NT2/D1 (cell line): ENCODE results near the gene TRAK1.

Experiments
- DNase-seq: peaks from one replicate; pipeline ENCODE4 v3.0.0-alpha.2; 2011; ENCODE audit warnings: low read depth, low spot score
- H3K27me3 ChIP-seq: 2 replicates; pipeline ENCODE4 v1.6.0; 2011; ENCODE audit warnings: mild to moderate bottlenecking; ENCODE audit not compliant: insufficient read length, insufficient read depth
- H3K36me3 ChIP-seq: 2 replicates; pipeline ENCODE4 v1.6.1; 2011; ENCODE audit warnings: mild to moderate bottlenecking, low read length, mixed read lengths; ENCODE audit not compliant: insufficient read depth, insufficient read length
- H3K4me1 ChIP-seq: 2 replicates; pipeline ENCODE4 v1.5.1; 2011; ENCODE audit not compliant: insufficient read depth, insufficient read length
- H3K4me3 ChIP-seq: 2 replicates; pipeline ENCODE4 v1.5.1; 2011; ENCODE audit warnings: low read depth; ENCODE audit not compliant: insufficient read length
- H3K9ac ChIP-seq: 2 replicates; pipeline ENCODE4 v1.6.0; 2011; ENCODE audit warnings: low read depth; ENCODE audit not compliant: insufficient read length
- H3K9me3 ChIP-seq: 2 replicates; pipeline ENCODE4 v1.5.1; 2011; ENCODE audit warnings: mild to moderate bottlenecking, low read length; ENCODE audit not compliant: insufficient read depth
- SUZ12 ChIP-seq: IDR thresholded peaks from 2 replicates; pipeline ENCODE4 v1.6.1; 2011; ENCODE audit not compliant: insufficient read length, insufficient read depth; ENCODE audit errors: extremely low read depth
- YY1 ChIP-seq: IDR thresholded peaks from 2 replicates; pipeline ENCODE4 v1.6.1; 2011; ENCODE audit not compliant: insufficient read length, insufficient read depth
- ZNF274 ChIP-seq: IDR thresholded peaks from 2 replicates; pipeline ENCODE4 v1.6.1; 2011; ENCODE audit warnings: mild to moderate bottlenecking, low read depth, low read length

The TRAK1 gene

DNA sequence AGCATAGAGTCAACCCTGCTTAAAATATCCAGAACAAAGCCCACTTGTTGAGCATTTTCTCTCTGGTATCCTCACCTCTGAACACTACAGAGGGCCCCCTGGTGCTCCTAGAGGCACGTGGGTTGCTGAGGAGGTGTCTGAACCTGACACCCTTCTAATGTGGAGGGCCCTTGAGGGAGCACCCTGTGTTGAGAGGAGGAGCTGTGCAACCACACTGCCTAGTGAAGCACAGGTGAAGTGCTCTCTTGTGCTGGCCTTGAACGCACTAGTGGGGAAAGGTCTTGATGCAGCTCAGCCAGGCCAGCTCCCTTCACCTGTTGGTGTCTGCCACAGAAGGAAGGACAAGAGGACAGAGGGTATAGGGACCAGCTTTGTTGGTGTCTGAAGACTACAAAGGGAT is 122.9 kb downstream of the TRAK1 start:
- H3K9ac ChIP-seq, result no peak overlapping the region
- no peaks in the 10 kb centered on the region for H3K9me3 ChIP-seq
- H3K27me3 ChIP-seq, result no peaks in the 10 kb centered on the region
- no peak for DNase-seq
- peaks cover 36% of the 10 kb centered on the region for H3K36me3 ChIP-seq
- H3K4me1 ChIP-seq, result peaks cover 6% of the 10 kb centered on the region
- TF ChIP-seq SUZ12 (no peak), ZNF274 (no peak), YY1 (no peak)
- H3K4me3 ChIP-seq, result no peak overlapping the region

DNA sequence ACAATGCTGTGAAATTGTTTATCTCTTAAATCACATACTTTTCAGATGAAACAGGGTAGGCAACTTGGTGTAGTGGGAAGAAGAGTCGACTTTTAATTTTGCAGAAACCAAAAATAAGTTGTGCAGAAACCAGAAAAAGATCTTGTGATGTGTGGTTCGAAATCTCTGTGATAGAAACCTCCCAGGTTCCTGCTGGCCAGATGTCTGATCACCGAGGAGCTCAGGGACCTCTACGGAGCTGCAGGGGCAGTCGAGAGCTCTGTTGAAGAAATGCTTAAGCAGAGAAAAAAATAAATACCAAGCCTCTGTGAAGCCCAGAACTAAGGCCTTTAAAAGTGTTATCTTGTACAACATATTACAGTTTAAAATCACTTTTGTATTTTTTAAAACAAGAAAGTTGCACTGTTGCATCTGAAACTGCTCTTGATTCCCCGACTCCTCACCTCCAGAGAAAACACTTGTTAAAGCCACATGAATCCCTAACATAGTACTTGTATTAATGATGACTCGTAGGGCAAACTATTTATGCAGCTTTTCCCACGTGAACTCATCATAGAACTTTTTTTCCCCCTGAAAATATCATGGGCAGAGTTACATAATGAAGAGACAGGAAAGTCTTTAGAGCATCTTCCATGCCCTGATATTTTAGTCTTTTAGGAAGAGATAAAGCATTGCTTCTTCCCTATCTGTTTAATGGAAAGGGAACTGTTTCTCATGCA is 123.6 kb downstream of the TRAK1 start:
- peaks cover 6% of the 10 kb centered on the region for H3K4me1 ChIP-seq
- DNase-seq, result no peak
- no peak overlapping the region for H3K9ac ChIP-seq
- no peaks in the 10 kb centered on the region for H3K9me3 ChIP-seq
- H3K27me3 ChIP-seq, result no peaks in the 10 kb centered on the region
- TF ChIP-seq YY1 (no peak), ZNF274 (no peak), SUZ12 (no peak)
- peaks cover 34% of the 10 kb centered on the region for H3K36me3 ChIP-seq
- no peak overlapping the region for H3K4me3 ChIP-seq

DNA sequence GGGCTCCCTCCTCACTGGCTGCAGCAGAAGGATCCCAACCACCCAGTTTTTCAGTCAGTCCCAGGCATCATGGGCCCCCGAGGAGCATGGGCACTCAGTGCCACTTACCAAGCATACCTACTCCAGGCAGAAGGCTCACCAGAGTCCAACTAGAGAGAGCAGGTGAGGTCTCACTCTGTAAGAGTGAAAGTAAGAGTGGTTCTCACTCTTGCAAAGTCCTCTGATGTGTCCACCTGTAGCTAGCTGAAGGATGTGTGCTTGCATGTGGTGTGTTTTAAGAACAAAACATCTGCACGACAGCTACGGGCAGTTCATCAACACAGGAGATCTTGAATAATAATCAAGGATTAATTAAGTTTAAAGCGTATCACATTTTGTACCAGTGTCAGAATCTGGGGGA is 125.1 kb downstream of the TRAK1 start:
- Histone ChIP-seq H3K4me1 (peaks cover 6% of the 10 kb centered on the region), H3K9me3 (no peaks in the 10 kb centered on the region), H3K27me3 (no peaks in the 10 kb centered on the region), H3K36me3 (peaks cover 31% of the 10 kb centered on the region), H3K4me3 (no peak overlapping the region), H3K9ac (no peak overlapping the region)
- TF ChIP-seq SUZ12 (no peak), YY1 (no peak), ZNF274 (no peak)
- no peak for DNase-seq

DNA sequence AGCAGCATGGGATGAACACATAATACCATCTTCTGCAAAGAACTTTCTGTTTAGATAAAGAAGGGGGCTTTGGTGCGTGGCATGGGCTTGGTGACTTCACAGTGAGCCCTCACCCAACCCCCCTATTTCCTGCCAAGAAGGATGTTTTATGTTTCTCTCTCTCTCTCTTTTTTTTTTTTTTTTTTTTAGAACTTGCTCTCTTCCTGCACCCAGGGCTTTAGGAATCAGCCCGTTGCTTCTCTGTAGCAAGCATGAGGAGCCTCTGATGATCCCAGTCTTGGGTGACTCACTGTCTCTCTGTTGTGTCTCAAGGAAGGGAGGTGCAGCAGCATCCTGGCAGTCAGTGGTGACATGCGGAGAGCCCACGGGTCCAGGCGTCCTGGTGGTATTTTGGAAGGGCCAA is 125.8 kb downstream of the TRAK1 start:
- no peaks in the 10 kb centered on the region for H3K27me3 ChIP-seq
- no peak overlapping the region for H3K9ac ChIP-seq
- no peak for TF ChIP-seq SUZ12
- TF ChIP-seq ZNF274, result no peak
- TF ChIP-seq YY1, result no peak
- H3K9me3 ChIP-seq, result no peaks in the 10 kb centered on the region
- DNase-seq, result no peak
- peaks cover 6% of the 10 kb centered on the region for H3K4me1 ChIP-seq
- H3K36me3 ChIP-seq, result peaks cover 32% of the 10 kb centered on the region
- H3K4me3 ChIP-seq, result no peak overlapping the region

DNA sequence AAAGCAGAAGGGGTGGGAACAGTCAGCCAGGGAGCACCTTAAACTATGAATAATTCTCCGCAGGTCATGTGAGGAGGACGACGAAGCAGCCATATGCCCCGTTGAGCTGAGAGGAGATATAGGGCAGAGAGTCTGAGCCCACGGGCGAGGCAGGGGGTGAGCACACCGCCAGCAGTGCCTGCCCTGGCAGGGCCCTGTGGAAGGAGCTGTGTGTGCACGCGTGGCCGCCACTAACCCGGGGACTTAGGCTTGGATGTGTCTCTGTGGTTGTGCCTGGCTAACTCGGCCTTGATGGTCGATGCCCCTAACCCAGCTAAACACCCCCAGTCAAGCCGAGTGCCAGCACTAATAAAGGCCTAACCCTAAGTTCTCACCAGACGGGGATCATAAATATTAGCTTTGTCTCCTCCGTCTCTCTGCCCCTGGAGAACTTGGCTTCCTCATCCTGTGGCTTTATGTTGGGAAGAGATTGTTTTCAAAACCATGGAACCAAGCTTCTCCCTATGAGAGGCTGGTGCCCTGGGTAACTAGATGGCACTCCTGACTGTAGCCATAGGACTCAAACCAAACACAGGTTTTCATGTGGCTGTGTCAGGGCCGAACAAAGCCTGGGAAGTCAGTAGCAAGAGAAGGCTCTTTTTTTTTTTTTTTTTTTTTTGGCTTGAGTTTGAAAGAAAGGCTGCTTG is 129.4 kb downstream of the TRAK1 start:
- peaks cover 52% of the 10 kb centered on the region for H3K36me3 ChIP-seq
- TF ChIP-seq SUZ12, result no peak
- H3K4me1 ChIP-seq, result no peaks in the 10 kb centered on the region
- no peaks in the 10 kb centered on the region for H3K9me3 ChIP-seq
- no peaks in the 10 kb centered on the region for H3K27me3 ChIP-seq
- H3K4me3 ChIP-seq, result no peak overlapping the region
- no peak for DNase-seq
- H3K9ac ChIP-seq, result no peak overlapping the region

DNA sequence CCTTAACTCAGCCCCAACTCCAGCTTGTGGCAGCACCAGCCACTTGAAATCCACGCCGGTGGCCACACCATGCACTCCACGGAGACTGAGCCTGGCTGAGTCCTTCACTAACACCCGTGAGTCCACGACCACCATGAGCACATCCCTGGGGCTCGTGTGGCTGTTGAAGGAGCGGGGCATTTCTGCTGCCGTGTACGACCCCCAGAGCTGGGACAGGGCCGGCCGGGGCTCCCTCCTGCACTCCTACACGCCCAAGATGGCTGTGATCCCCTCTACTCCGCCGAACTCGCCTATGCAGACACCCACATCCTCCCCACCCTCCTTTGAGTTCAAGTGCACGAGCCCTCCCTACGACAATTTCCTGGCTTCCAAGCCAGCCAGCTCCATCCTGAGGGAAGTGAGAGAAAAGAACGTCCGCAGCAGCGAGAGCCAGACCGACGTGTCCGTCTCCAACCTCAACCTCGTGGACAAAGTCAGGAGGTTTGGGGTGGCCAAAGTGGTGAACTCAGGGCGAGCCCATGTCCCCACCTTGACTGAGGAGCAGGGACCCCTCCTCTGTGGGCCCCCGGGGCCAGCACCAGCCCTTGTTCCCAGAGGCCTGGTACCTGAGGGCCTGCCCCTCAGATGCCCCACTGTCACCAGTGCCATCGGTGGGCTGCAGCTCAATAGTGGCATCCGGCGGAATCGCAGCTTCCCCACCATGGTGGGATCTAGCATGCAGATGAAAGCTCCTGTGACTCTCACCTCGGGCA is 132.0 kb downstream of the TRAK1 start:
- DNase-seq, result no peak
- peaks cover 4% of the 10 kb centered on the region for H3K4me1 ChIP-seq
- TF ChIP-seq SUZ12, result no peak
- no peak for TF ChIP-seq YY1
- no peak for TF ChIP-seq ZNF274
- no peaks in the 10 kb centered on the region for H3K9me3 ChIP-seq
- no peak overlapping the region for H3K4me3 ChIP-seq
- H3K9ac ChIP-seq, result no peak overlapping the region
- peaks cover 48% of the 10 kb centered on the region for H3K36me3 ChIP-seq
- H3K27me3 ChIP-seq, result no peaks in the 10 kb centered on the region

DNA sequence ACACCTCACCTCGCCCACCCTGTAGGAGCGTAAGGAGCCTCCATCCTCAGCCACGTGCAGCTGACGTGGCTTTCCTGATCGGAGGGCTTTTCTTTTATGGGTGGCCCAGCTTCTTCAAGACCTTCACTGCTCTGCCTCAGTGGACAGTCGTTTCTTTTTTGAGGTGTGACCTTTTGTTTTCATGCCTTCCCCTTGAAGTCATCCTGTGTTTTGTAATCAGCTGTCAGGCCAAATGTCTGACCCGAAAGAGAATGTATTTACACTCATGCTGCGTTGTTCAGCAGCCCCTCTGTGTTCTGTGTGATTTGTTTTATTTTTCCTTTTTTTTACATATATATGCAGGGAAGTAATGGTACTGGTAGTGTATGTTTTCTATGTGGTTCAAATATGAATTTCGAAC is 133.0 kb downstream of the TRAK1 start:
- Histone ChIP-seq H3K36me3 (peaks cover 48% of the 10 kb centered on the region), H3K27me3 (no peaks in the 10 kb centered on the region), H3K9ac (no peak overlapping the region), H3K4me3 (no peak overlapping the region), H3K9me3 (no peaks in the 10 kb centered on the region), H3K4me1 (peaks cover 4% of the 10 kb centered on the region)
- TF ChIP-seq ZNF274 (no peak), SUZ12 (no peak), YY1 (no peak)
- no peak for DNase-seq
